Natural killer cell (primary cell): ENCODE results near the gene TMA7. TPM values are rescaled to one million over a fixed set of nuclear protein-coding genes. Genes with fewer than 3 reads are reported as not detected.

ENCODE experiments used
- ATAC-seq, 3 donors: fragments of 150-1000 bp in 2 of 3; fragments of 200-7000 bp in 1 of 3; cut with Tn5 transposase; 1 replicate in 1 of 3; 2 replicates in 2 of 3; pipeline ENCODE4 v1.10.0; 2021; ENCODE audit warnings: mild to moderate bottlenecking in 2 of 3, moderate library complexity in 2 of 3
- DNase-seq, 2 donors: peaks; one replicate each; pipeline versions ENCODE4 v3.0.0 to v3.0.0-alpha.2; 2013 to 2021; ENCODE audit warnings: mixed read lengths in 1 of 2
- H3K27ac ChIP-seq: one replicate; pipeline ENCODE4 v1.5.1; 2013; ENCODE audit warnings: mild to moderate bottlenecking, low read length
- H3K27me3 ChIP-seq: one replicate; pipeline ENCODE4 v1.6.1; 2013; ENCODE audit warnings: low read length; ENCODE audit not compliant: control insufficient read depth, insufficient read depth
- H3K36me3 ChIP-seq: one replicate; pipeline ENCODE4 v1.6.1; 2013; ENCODE audit warnings: low read length; ENCODE audit not compliant: control insufficient read depth, insufficient read depth
- H3K4me1 ChIP-seq: one replicate; pipeline ENCODE4 v1.6.1; 2013; ENCODE audit warnings: low read length; ENCODE audit not compliant: control insufficient read depth, insufficient read depth
- H3K4me3 ChIP-seq: one replicate; pipeline ENCODE4 v1.5.1; 2013; ENCODE audit warnings: low read length
- H3K9me3 ChIP-seq: one replicate; pipeline ENCODE4 v1.6.1; 2013; ENCODE audit warnings: low read length; ENCODE audit not compliant: control insufficient read depth, insufficient read depth
- H3K27ac Mint-ChIP-seq, 2 donors: one replicate each; pipeline ENCODE4 v1.8.0; 2022; ENCODE audit warnings: mild to moderate bottlenecking in 2 of 2, mixed read lengths in 2 of 2, moderate library complexity in 1 of 2
- H3K27me3 Mint-ChIP-seq, 2 donors: one replicate each; pipeline ENCODE4 v1.8.0; 2022; ENCODE audit warnings: low read depth in 2 of 2, mixed read lengths in 2 of 2
- H3K36me3 Mint-ChIP-seq: one replicate; pipeline ENCODE4 v1.8.0; 2022; ENCODE audit warnings: mixed read lengths
- H3K4me1 Mint-ChIP-seq, 2 donors: one replicate each; pipeline ENCODE4 v1.8.0; 2022; ENCODE audit warnings: mixed read lengths in 2 of 2
- H3K4me3 Mint-ChIP-seq: one replicate; pipeline ENCODE4 v1.8.0; 2022; ENCODE audit warnings: mild to moderate bottlenecking, moderate library complexity, mixed read lengths
- H3K9me3 Mint-ChIP-seq, 2 donors: one replicate each; pipeline ENCODE4 v1.8.0; 2022; ENCODE audit warnings: mixed read lengths in 2 of 2
- CTCF ChIP-seq: fragments of 200-600 bp; IDR thresholded peaks from one replicate; pipeline ENCODE4 v1.8.0; 2022; ENCODE audit warnings: antibody characterized with exemption
- WGBS: methylation state at CpG from one replicate; pipeline ENCODE4 v1.1.7; 2013; ENCODE audit warnings: missing lambda C conversion rate; ENCODE audit not compliant: insufficient coverage; 5-methylcytosine and 5-hydroxymethylcytosine counted together
- intact Hi-C: fragments of 100-400 bp; cut with micrococcal nuclease; formaldehyde crosslinking; loops from one replicate; pipeline ENCODE4 v1.14.2; 2022
- total RNA-seq, 4 donors: library from RNA; stranded (reverse); fragments of 120-200 nt in 1 of 4; gene quantifications; one replicate each; pipeline versions ENCODE4 v1.2.3 to v1.2.4, GENCODE V29; 2013 to 2022

Gene TMA7
- total RNA-seq, 3 donors from 2014 or later (not counting 1 experiment from before 2014, with no cell fraction given): 192 to 239 (median 229) TPM

GRCh38 chr3:48408823-48409281, 31.2 kb upstream of the TMA7 start:
- no peak overlapping the region for H3K4me3 Mint-ChIP-seq
- H3K9me3 ChIP-seq: no peaks in the 10 kb centered on the region
- H3K36me3 Mint-ChIP-seq: no peaks in the 10 kb centered on the region
- H3K4me1 ChIP-seq: no peaks in the 10 kb centered on the region
- WGBS: 74% methylated on average over 4 of the region's 4 CpGs
- no peak overlapping the region for H3K4me3 ChIP-seq
- no peaks in the 10 kb centered on the region for H3K4me1 Mint-ChIP-seq
- no peaks in the 10 kb centered on the region for H3K27me3 Mint-ChIP-seq
- H3K36me3 ChIP-seq: no peaks in the 10 kb centered on the region
- H3K27ac ChIP-seq: no peak overlapping the region
- intact Hi-C loops: no loop called here
- no peaks in the 10 kb centered on the region for H3K27me3 ChIP-seq
- ATAC-seq: no peak
- no peak overlapping the region for H3K27ac Mint-ChIP-seq
- TF ChIP-seq CTCF: no peak
- peak in 1 of 2 donors; percentile 6 for DNase-seq
- H3K9me3 Mint-ChIP-seq: no peaks in the 10 kb centered on the region

GRCh38 chr3:48409291-48410201, 30.5 kb upstream of the TMA7 start:
- Histone ChIP-seq H3K27ac (no peak overlapping the region), H3K36me3 (no peaks in the 10 kb centered on the region), H3K4me1 (no peaks in the 10 kb centered on the region), H3K27me3 (no peaks in the 10 kb centered on the region), H3K4me3 (no peak overlapping the region), H3K9me3 (no peaks in the 10 kb centered on the region)
- Mint-ChIP-seq H3K4me1 (no peaks in the 10 kb centered on the region), H3K9me3 (no peaks in the 10 kb centered on the region), H3K27ac (no peak overlapping the region), H3K4me3 (no peak overlapping the region), H3K27me3 (no peaks in the 10 kb centered on the region), H3K36me3 (no peaks in the 10 kb centered on the region)
- WGBS: 92% methylated on average over 31 of the region's 31 CpGs
- intact Hi-C loops: no loop called here
- TF ChIP-seq CTCF: no peak
- DNase-seq: peak in 1 of 2 donors; percentile 12
- ATAC-seq: no peak

- no peak overlapping the region for H3K4me3 Mint-ChIP-seq
- H3K27ac Mint-ChIP-seq: no peak overlapping the region
- intact Hi-C loops: no loop called here
- Histone ChIP-seq H3K4me1 (no peaks in the 10 kb centered on the region), H3K4me3 (no peak overlapping the region), H3K9me3 (no peaks in the 10 kb centered on the region), H3K27me3 (no peaks in the 10 kb centered on the region), H3K27ac (no peak overlapping the region), H3K36me3 (no peaks in the 10 kb centered on the region)
- DNase-seq (peak in 1 of 2 donors; percentile 12), ATAC-seq (no peak)
- H3K9me3 Mint-ChIP-seq: no peaks in the 10 kb centered on the region
- no peaks in the 10 kb centered on the region for H3K4me1 Mint-ChIP-seq
- TF ChIP-seq CTCF: no peak
- no peaks in the 10 kb centered on the region for H3K27me3 Mint-ChIP-seq
- H3K36me3 Mint-ChIP-seq: no peaks in the 10 kb centered on the region
- WGBS: 90% methylated on average over 16 of the region's 16 CpGs
Observed at GRCh38 chr3:48410205-48411040, 29.6 kb upstream of the TMA7 start.
